ENCODE measurements around the gene BCAR1.
"Not testable (repeated sequence)": the region's sequence is repeated elsewhere in the genome, so short reads cannot be mapped to it uniquely, and the experiment has no call there.

Gene BCAR1

GRCh38 chr16:75222271-75222783 is 29.1 kb downstream of the BCAR1 start:
- no peak for DNase-seq

- DNase-seq, result no peak
Observed at GRCh38 chr16:75219838-75220237, 31.6 kb downstream of the BCAR1 start.

GRCh38 chr16:75219088-75219487 is 32.3 kb downstream of the BCAR1 start:
- no peak for DNase-seq

- no peak for DNase-seq
Observed at GRCh38 chr16:75218256-75219076, 33.0 kb downstream of the BCAR1 start, which contains the start of gene CTRB1. Gene CTRB1, plus strand, starts transcription at chr16:75218988. Its CDS starts 20 bp downstream, at chr16:75219008.

GRCh38 chr16:75217389-75217851 is 34.0 kb downstream of the BCAR1 start:
- no peak for DNase-seq

GRCh38 chr16:75216576-75216975 is 34.8 kb downstream of the BCAR1 start:
- no peak for DNase-seq

GRCh38 chr16:75216127-75216526 is 35.3 kb downstream of the BCAR1 start:
- DNase-seq, result no peak

GRCh38 chr16:75211286-75211685 is 40.1 kb downstream of the BCAR1 start:
- not testable (repeated sequence) for DNase-seq

GRCh38 chr16:75209944-75210343 is 41.5 kb downstream of the BCAR1 start:
- no peak for DNase-seq

- not testable (repeated sequence) for DNase-seq
Observed at GRCh38 chr16:75209514-75209913, 41.9 kb downstream of the BCAR1 start.

GRCh38 chr16:75208861-75209505 is 42.4 kb downstream of the BCAR1 start:
- no peak for DNase-seq

GRCh38 chr16:75208242-75208825 is 43.1 kb downstream of the BCAR1 start:
- no peak for DNase-seq

GRCh38 chr16:75207831-75208230 is 43.6 kb downstream of the BCAR1 start:
- DNase-seq, result no peak

GRCh38 chr16:75206749-75207451 is 44.5 kb downstream of the BCAR1 start, which contains the start of gene CTRB2:
Gene CTRB2, minus strand, starts transcription at chr16:75207161. Its CDS starts 20 bp downstream, at chr16:75207141.
- no peak for DNase-seq

GRCh38 chr16:75205961-75206748 is 45.3 kb downstream of the BCAR1 start:
- not testable (repeated sequence) for DNase-seq

GRCh38 chr16:75205438-75205837 is 46.0 kb downstream of the BCAR1 start:
- not testable (repeated sequence) for DNase-seq

- not testable (repeated sequence) for DNase-seq
Observed at GRCh38 chr16:75204905-75205304, 46.5 kb downstream of the BCAR1 start.

GRCh38 chr16:75204410-75204758 is 47.0 kb downstream of the BCAR1 start:
- no peak for DNase-seq

GRCh38 chr16:75203667-75204409 is 47.6 kb downstream of the BCAR1 start:
- no peak for DNase-seq

- no peak for DNase-seq
Observed at GRCh38 chr16:75203096-75203495, 48.3 kb downstream of the BCAR1 start.

GRCh38 chr16:75202069-75202590 is 49.3 kb downstream of the BCAR1 start:
- no peak for DNase-seq

Data from cerebellar nuclear complex (tissue), 1 donor.